Osteoblast (primary cell): Measurements from ENCODE around the gene KHSRP. TPM values are rescaled to one million over a fixed set of nuclear protein-coding genes. Genes with fewer than 3 reads are reported as not detected.
A peak's percentile ranks its signal among the peaks of the same experiment; 100 is the strongest.

ENCODE experiments used
- DNase-seq: peaks from one replicate; pipeline ENCODE4 v3.0.0; 2011; ENCODE audit warnings: low spot score, mixed read lengths; ENCODE audit not compliant: insufficient read length; ENCODE audit errors: missing footprints
- H2AFZ ChIP-seq: 2 replicates; pipeline ENCODE4 v1.6.0; 2011; ENCODE audit warnings: mild to moderate bottlenecking, low read length
- H3K27ac ChIP-seq: 2 replicates; pipeline ENCODE4 v1.5.1; 2011; ENCODE audit warnings: mild to moderate bottlenecking, low read depth, low read length, moderate library complexity
- H3K27me3 ChIP-seq: 2 replicates; pipeline ENCODE4 v1.6.0; 2012; ENCODE audit warnings: mild to moderate bottlenecking, control low read depth, inconsistent platforms, low read length, moderate library complexity; ENCODE audit not compliant: insufficient read depth
- H3K36me3 ChIP-seq: 2 replicates; pipeline ENCODE4 v1.5.1; 2011; ENCODE audit warnings: mild to moderate bottlenecking, low read length, control low read depth, moderate library complexity; ENCODE audit not compliant: insufficient read depth
- H3K4me1 ChIP-seq: 2 replicates; pipeline ENCODE4 v1.5.1; 2011; ENCODE audit warnings: mild to moderate bottlenecking, low read length, control low read depth, moderate library complexity; ENCODE audit not compliant: insufficient read depth
- H3K4me2 ChIP-seq: 2 replicates; pipeline ENCODE4 v1.6.0; 2011; ENCODE audit warnings: mild to moderate bottlenecking, low read length; ENCODE audit not compliant: insufficient read depth
- H3K4me3 ChIP-seq: fragments of 200-600 bp; sonication (generic); 3 replicates; pipeline ENCODE4 v1.5.1; 2012; ENCODE audit warnings: mild to moderate bottlenecking, low read length, inconsistent platforms; ENCODE audit not compliant: insufficient read depth
- H3K79me2 ChIP-seq: 2 replicates; pipeline ENCODE4 v1.6.0; 2012; ENCODE audit warnings: mild to moderate bottlenecking, low read length, control low read depth, inconsistent platforms; ENCODE audit not compliant: insufficient read depth
- H3K9me3 ChIP-seq: 2 replicates; pipeline ENCODE4 v1.5.1; 2011; ENCODE audit warnings: low read depth, low read length, control low read depth
- H4K20me1 ChIP-seq: 2 replicates; pipeline ENCODE4 v1.6.0; 2012; ENCODE audit warnings: mild to moderate bottlenecking, low read length, control low read depth; ENCODE audit not compliant: insufficient read depth
- total RNA-seq: library from RNA; depleted of rRNA; stranded (reverse); fragments of >200 nt; gene quantifications from 2 replicates; pipeline ENCODE4 v1.2.3, GENCODE V29; 2012
- TF ChIP-seq, protein P1 (sequence below): IDR thresholded peaks from 2 replicates; pipeline ENCODE4 v1.5.1; 2011; ENCODE audit warnings: mild to moderate bottlenecking, low read depth, low read length, moderate library complexity; ENCODE audit errors: extremely low read depth

KHSRP gene
- total RNA-seq, 1 donor, result 90.5 TPM

DNA sequence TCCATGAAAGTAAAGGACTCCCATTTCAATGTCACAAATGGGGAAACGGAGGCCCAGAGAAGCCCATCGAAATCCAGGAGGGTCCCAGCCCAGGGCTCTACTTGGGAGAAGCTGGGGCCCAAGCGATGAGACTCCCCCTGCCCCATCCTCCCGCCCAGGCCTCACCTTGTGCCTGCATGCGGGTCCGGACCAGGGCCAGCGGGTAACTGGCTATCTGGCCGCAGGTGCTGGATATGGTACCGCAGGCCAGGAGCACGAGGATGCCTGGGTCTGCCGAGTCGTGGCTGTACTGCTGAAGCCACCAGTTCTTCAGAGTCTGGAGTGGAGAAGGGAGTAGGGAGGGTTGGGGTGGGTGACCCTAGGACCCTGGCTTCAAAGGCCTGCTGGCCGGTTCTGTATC, 19.4 kb upstream of the KHSRP start:
- no peak overlapping the region for H2AFZ ChIP-seq
- H3K9me3 ChIP-seq, result no peaks in the 10 kb centered on the region
- peak; percentile 18 for DNase-seq
- H3K36me3 ChIP-seq, result no peaks in the 10 kb centered on the region
- H3K4me2 ChIP-seq, result no peak overlapping the region
- no peak overlapping the region for H3K27ac ChIP-seq
- TF ChIP-seq, protein P1, sequence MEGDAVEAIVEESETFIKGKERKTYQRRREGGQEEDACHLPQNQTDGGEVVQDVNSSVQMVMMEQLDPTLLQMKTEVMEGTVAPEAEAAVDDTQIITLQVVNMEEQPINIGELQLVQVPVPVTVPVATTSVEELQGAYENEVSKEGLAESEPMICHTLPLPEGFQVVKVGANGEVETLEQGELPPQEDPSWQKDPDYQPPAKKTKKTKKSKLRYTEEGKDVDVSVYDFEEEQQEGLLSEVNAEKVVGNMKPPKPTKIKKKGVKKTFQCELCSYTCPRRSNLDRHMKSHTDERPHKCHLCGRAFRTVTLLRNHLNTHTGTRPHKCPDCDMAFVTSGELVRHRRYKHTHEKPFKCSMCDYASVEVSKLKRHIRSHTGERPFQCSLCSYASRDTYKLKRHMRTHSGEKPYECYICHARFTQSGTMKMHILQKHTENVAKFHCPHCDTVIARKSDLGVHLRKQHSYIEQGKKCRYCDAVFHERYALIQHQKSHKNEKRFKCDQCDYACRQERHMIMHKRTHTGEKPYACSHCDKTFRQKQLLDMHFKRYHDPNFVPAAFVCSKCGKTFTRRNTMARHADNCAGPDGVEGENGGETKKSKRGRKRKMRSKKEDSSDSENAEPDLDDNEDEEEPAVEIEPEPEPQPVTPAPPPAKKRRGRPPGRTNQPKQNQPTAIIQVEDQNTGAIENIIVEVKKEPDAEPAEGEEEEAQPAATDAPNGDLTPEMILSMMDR, result no peak
- H3K27me3 ChIP-seq, result no peaks in the 10 kb centered on the region
- no peaks in the 10 kb centered on the region for H4K20me1 ChIP-seq
- no peaks in the 10 kb centered on the region for H3K79me2 ChIP-seq
- no peak overlapping the region for H3K4me3 ChIP-seq
- no peaks in the 10 kb centered on the region for H3K4me1 ChIP-seq

DNA sequence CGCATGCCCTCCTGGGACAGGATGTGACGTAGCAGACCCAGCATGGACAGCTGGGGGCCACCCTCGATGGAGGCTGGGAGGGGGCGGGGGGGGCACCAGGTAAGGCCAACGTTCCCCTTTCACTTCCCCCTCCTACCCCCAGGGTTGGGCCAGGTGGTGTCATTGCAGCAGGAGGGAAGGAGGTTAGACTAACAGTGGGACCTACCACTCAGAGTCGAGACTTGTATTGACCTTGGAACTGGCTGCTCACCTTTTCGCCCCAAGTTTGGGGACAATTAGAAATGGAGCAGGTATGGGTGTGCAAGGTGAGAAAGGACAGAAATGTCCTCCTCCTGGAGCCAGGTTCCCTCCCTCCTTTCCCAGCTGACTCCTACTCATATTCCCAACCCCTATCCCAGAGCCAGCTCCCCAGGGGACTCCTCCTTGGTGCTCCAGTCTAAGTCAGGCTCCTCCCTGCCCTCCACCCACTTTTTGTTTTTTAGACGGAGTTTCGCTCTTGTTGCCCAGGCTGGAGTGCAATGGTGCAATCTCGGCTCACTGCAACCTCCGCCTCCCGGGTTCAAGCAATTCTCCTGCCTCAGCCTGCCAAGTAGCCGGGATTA, 17.6 kb upstream of the KHSRP start:
- Histone ChIP-seq H3K4me2 (no peak overlapping the region), H3K27ac (no peak overlapping the region), H3K79me2 (no peaks in the 10 kb centered on the region), H3K36me3 (no peaks in the 10 kb centered on the region), H4K20me1 (no peaks in the 10 kb centered on the region), H3K4me3 (no peak overlapping the region), H3K9me3 (no peaks in the 10 kb centered on the region), H2AFZ (no peak overlapping the region), H3K4me1 (no peaks in the 10 kb centered on the region), H3K27me3 (no peaks in the 10 kb centered on the region)
- peak; percentile 71 for DNase-seq
- TF ChIP-seq, protein P1, result no peak

DNA sequence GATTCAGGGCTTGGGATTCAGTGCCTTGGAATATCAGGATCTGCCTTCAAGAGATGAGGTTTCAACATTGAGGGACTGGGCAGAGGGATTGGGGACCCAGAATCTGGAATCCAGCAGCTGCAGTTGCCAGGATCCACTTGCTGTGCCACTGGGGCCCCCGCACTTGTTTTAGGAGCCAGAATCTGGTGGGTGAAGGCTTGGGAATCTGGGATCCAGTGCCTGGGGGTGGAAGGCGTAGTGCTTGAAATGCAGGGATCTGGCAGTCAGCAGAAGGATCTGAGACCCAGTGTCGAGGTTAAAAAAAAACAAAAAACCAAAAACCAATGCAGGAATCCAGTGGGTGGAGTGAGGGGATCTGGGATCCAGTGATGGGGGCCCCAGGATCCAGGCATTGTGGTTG, 16.3 kb upstream of the KHSRP start:
- Histone ChIP-seq H3K27me3 (no peaks in the 10 kb centered on the region), H3K4me3 (no peak overlapping the region), H3K4me1 (no peaks in the 10 kb centered on the region), H3K79me2 (no peaks in the 10 kb centered on the region), H4K20me1 (no peaks in the 10 kb centered on the region), H3K4me2 (no peak overlapping the region), H3K27ac (no peak overlapping the region), H3K9me3 (no peaks in the 10 kb centered on the region), H2AFZ (no peak overlapping the region), H3K36me3 (no peaks in the 10 kb centered on the region)
- TF ChIP-seq, protein P1, result no peak
- DNase-seq, result peak; percentile 18

DNA sequence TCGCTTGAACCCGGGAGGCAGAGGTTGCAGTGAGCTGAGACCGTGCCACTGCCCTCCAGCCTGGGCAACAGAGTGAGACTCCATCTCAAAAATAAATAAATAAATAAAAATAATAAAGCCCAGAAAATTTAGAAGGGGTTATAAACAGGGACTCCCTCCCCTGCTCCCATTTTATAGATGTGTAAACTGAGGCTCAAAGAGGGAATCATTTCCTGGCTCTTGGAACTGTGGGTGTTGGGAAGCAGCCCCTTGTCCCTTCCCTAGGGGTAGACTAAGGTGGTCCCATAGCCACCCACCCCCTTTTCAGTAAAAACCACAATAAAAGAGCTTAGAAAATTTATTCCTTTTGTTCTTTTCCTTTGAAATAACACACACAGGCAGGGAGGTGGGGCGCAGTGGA, 15.1 kb upstream of the KHSRP start:
- no peaks in the 10 kb centered on the region for H3K4me1 ChIP-seq
- DNase-seq, result no peak
- TF ChIP-seq, protein P1, result no peak

More for the DNA sequence above, 15.1 kb upstream of the KHSRP start:
- H2AFZ ChIP-seq, result no peak overlapping the region
- H3K27me3 ChIP-seq, result no peaks in the 10 kb centered on the region
- no peaks in the 10 kb centered on the region for H3K9me3 ChIP-seq
- H3K79me2 ChIP-seq, result no peaks in the 10 kb centered on the region
- H3K27ac ChIP-seq, result no peak overlapping the region
- H4K20me1 ChIP-seq, result no peaks in the 10 kb centered on the region
- no peak overlapping the region for H3K4me2 ChIP-seq
- no peak overlapping the region for H3K4me3 ChIP-seq
- no peaks in the 10 kb centered on the region for H3K36me3 ChIP-seq
